Ectodermal cell (in vitro differentiated cells): ENCODE results near the gene HP.

Source experiments
- H3K27ac ChIP-seq: 2 replicates; pipeline ENCODE4 v1.7.0; 2013; ENCODE audit warnings: mild to moderate bottlenecking, low read depth, low read length; ENCODE audit not compliant: insufficient read depth, poor library complexity, severe bottlenecking
- H3K27me3 ChIP-seq: 2 replicates; pipeline ENCODE4 v1.7.0; 2013; ENCODE audit warnings: mild to moderate bottlenecking, low read length; ENCODE audit not compliant: insufficient read depth, control insufficient read depth, poor library complexity, severe bottlenecking
- H3K36me3 ChIP-seq: one replicate; pipeline ENCODE4 v1.7.0; 2013; ENCODE audit warnings: low read length; ENCODE audit not compliant: control insufficient read depth, insufficient read depth
- H3K4me1 ChIP-seq: one replicate; pipeline ENCODE4 v1.7.0; 2013; ENCODE audit warnings: low read length; ENCODE audit not compliant: control insufficient read depth, insufficient read depth
- H3K4me3 ChIP-seq: 2 replicates; pipeline ENCODE4 v1.7.0; 2013; ENCODE audit warnings: low read depth, low read length, control low read depth; ENCODE audit not compliant: insufficient read depth
- H3K9me3 ChIP-seq: 2 replicates; pipeline ENCODE4 v1.7.0; 2013; ENCODE audit warnings: mild to moderate bottlenecking, low read length, moderate library complexity; ENCODE audit not compliant: control insufficient read depth
- WGBS, 2 experiments: methylation state at CpG; one replicate each; pipeline ENCODE4 v1.1.7; 2013; ENCODE audit warnings: missing lambda C conversion rate in 2 of 2; 5-methylcytosine and 5-hydroxymethylcytosine counted together

The HP gene

DNA sequence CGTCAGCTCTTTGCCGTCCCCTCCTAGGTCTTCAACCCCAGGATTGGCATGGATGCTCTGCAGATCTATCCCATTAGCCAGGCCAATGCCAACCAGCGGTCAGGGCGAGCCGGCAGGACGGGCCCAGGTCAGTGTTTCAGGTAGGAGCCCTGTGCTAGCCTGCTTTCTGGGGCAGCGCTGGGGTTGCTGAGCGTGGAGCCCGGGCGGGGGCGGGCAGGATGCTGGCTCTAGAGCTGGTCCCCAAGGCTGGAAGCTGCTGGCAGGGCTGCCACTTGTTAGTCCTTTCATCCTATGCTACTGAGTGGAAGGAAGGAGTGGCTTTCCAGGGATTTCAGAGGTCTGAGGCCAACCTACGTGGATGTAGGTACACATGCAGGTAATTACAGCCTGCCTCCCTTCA, 51.7 kb downstream of the HP start:
- peaks cover 72% of the 10 kb centered on the region for H3K36me3 ChIP-seq

DNA sequence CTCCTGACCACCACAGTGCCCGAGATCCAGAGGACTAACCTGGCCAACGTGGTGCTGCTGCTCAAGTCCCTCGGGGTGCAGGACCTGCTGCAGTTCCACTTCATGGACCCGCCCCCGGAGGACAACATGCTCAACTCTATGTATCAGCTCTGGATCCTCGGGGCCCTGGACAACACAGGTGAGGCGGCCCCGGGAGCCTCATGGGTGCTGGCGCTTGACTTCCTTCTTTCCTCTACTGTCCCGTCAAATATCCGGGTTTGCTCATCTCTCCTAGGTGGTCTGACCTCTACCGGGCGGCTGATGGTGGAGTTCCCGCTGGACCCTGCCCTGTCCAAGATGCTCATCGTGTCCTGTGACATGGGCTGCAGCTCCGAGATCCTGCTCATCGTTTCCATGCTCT, 53.1 kb downstream of the HP start:
- Histone ChIP-seq H3K4me3 (no peak overlapping the region), H3K36me3 (peaks cover 70% of the 10 kb centered on the region), H3K27me3 (no peaks in the 10 kb centered on the region), H3K27ac (no peak overlapping the region), H3K9me3 (no peaks in the 10 kb centered on the region), H3K4me1 (no peaks in the 10 kb centered on the region)
- 95 to 96% methylated on average over 17 of the region's 17 CpGs for WGBS, 2 experiments

More for the DNA sequence above, 51.7 kb downstream of the HP start:
- Histone ChIP-seq H3K27ac (no peak overlapping the region), H3K4me1 (no peaks in the 10 kb centered on the region), H3K4me3 (no peak overlapping the region), H3K27me3 (no peaks in the 10 kb centered on the region), H3K9me3 (no peaks in the 10 kb centered on the region)
- 94 to 97% methylated on average over 12 of the region's 12 CpGs for WGBS, 2 experiments

DNA sequence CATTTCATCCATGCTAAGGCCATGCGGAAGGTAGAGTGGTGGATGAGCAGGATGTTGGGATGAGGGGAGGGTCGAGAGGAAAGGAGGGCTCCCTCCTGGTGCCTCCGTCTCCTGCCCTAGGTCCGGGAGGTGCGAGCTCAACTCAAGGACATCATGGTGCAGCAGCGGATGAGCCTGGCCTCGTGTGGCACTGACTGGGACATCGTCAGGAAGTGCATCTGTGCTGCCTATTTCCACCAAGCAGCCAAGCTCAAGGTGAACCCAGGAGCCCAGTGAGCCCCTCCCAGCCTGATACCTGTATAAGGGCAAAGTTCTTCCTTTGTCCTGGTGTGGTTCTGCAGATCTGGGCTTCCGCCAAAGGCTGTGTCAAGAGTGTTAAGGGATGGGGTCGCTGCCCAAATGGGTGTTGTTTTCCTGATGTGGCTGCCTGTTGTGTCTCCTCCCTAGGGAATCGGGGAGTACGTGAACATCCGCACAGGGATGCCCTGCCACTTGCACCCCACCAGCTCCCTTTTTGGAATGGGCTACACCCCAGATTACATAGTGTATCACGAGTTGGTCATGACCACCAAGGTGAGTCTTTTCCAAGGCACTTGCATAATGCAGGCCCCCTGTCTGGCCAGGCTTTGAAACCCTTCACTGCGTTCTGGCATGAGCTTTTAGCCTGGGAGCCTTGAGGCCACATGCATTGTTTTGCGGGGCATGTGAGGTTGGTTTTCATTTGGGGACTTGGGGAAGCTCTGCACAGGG, 54.2 kb downstream of the HP start:
- H3K4me1 ChIP-seq = no peaks in the 10 kb centered on the region
- no peak overlapping the region for H3K27ac ChIP-seq
- WGBS, 2 experiments = 91 to 92% methylated on average over 16 of the region's 16 CpGs
- H3K9me3 ChIP-seq = no peaks in the 10 kb centered on the region
- peaks cover 58% of the 10 kb centered on the region for H3K36me3 ChIP-seq
- no peaks in the 10 kb centered on the region for H3K27me3 ChIP-seq
- H3K4me3 ChIP-seq = no peak overlapping the region

DNA sequence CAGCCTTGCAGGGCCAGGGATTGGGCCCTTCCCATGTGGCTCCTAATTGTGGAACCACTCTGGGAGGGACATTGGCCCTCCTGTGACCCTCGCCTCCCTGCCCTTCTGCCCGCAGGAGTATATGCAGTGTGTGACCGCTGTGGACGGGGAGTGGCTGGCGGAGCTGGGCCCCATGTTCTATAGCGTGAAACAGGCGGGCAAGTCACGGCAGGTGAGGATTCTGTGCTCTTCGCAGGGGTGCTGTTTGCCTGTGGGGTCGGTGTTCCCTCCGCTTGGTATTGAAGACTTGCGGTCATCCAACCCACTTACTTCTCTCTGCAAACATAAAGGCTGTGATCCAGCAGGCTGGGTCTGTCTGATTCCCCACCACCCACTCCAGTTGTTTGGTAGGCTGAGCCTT, 55.0 kb downstream of the HP start:
- Histone ChIP-seq H3K4me1 (no peaks in the 10 kb centered on the region), H3K27me3 (no peaks in the 10 kb centered on the region), H3K27ac (no peak overlapping the region), H3K4me3 (no peak overlapping the region), H3K36me3 (peaks cover 55% of the 10 kb centered on the region), H3K9me3 (no peaks in the 10 kb centered on the region)
- WGBS, 2 experiments = 95 to 96% methylated on average over 12 of the region's 12 CpGs

DNA sequence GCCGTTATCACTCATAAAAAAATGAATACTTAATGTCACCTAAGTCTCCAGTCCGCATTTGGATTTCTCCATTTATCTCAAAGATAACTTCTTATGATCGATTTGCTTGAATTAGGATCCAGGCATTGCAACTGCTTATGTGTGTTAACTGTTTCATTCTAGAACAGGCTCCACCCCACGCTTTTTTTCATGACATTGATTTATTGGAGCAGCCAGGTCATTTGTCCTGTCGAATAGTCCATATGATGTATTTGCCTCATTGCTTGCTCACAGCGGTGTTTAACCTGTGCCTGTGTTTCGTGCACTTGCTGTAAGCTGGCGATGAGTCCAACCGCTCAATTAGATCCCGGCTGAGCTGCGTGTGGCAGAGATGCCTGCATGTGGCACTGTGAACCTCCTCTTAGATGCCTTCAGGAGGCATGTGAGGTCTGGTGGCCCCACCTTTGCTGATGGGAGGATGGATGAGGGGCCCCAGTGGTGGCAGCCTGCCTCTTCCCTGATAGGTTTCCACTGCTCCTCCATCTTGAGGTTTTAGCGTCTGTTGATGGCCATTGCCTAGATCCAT, 55.7 kb downstream of the HP start:
- Histone ChIP-seq H3K36me3 (peaks cover 52% of the 10 kb centered on the region), H3K27me3 (no peaks in the 10 kb centered on the region)
- WGBS, 2 experiments = 95% methylated on average over 12 of the region's 12 CpGs

More for the DNA sequence above, 55.7 kb downstream of the HP start:
- H3K4me3 ChIP-seq = no peak overlapping the region
- no peak overlapping the region for H3K27ac ChIP-seq
- no peaks in the 10 kb centered on the region for H3K9me3 ChIP-seq
- H3K4me1 ChIP-seq = no peaks in the 10 kb centered on the region
